ENCODE measurements around the gene CA10.

Gene CA10

DNA sequence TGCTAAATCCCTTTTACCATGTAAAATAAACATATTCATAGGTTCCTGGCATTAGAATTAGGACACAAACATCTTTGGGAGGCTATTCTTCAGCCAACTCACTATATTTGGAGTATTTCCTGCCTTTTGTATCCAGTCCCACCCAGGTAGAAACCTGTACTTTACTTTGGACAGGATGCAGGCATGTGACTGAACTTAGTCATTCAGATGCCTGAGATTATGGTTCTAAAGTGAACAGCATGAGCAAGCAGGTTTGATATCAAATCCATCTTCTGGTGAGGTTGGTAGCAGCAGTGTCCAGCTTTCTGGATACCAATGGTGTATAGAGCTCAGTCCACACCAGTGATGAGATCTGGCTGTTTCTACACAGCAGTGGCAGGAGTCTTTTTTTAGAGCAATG, 20.2 kb downstream of the CA10 start:
- no peak overlapping the region for H2AFZ ChIP-seq (ENCODE audit: low read depth, low read length)
- TF ChIP-seq, protein P1, sequence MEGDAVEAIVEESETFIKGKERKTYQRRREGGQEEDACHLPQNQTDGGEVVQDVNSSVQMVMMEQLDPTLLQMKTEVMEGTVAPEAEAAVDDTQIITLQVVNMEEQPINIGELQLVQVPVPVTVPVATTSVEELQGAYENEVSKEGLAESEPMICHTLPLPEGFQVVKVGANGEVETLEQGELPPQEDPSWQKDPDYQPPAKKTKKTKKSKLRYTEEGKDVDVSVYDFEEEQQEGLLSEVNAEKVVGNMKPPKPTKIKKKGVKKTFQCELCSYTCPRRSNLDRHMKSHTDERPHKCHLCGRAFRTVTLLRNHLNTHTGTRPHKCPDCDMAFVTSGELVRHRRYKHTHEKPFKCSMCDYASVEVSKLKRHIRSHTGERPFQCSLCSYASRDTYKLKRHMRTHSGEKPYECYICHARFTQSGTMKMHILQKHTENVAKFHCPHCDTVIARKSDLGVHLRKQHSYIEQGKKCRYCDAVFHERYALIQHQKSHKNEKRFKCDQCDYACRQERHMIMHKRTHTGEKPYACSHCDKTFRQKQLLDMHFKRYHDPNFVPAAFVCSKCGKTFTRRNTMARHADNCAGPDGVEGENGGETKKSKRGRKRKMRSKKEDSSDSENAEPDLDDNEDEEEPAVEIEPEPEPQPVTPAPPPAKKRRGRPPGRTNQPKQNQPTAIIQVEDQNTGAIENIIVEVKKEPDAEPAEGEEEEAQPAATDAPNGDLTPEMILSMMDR (IDR thresholded peaks at IDR 0.05; ENCODE audit: borderline replicate concordance, extremely low read depth, low read length, poor library complexity, severe bottlenecking) = no peak
- no peak for TF ChIP-seq EZH2 (IDR thresholded peaks at IDR 0.05; ENCODE audit: borderline replicate concordance, low read depth, low read length, severe bottlenecking)
- no peak overlapping the region for H3K27ac ChIP-seq (ENCODE audit: low read length)
- no peaks in the 10 kb centered on the region for H3K27me3 ChIP-seq (ENCODE audit: insufficient read depth, low read length, poor library complexity)
- H3K36me3 ChIP-seq (ENCODE audit: insufficient read depth, low read length) = no peaks in the 10 kb centered on the region
- H3K4me2 ChIP-seq (ENCODE audit: insufficient read depth, low read length) = no peak overlapping the region
- no peak for ATAC-seq (ENCODE audit: insufficient read depth, low read depth)
- no peaks in the 10 kb centered on the region for H3K9me3 ChIP-seq (ENCODE audit: insufficient read depth, low read length, severe bottlenecking)
- no peak overlapping the region for H3K9ac ChIP-seq (ENCODE audit: low read depth, low read length)
- no peaks in the 10 kb centered on the region for H3K4me1 ChIP-seq (ENCODE audit: insufficient read depth, low read length)
- no peak for DNase-seq
- no peak overlapping the region for H3K4me3 ChIP-seq (ENCODE audit: low read depth in 1 of 2, low read length in 2 of 2)
- H4K20me1 ChIP-seq (ENCODE audit: insufficient read depth, low read length) = no peaks in the 10 kb centered on the region
- no peaks in the 10 kb centered on the region for H3K79me2 ChIP-seq (ENCODE audit: insufficient read depth, low read length)

DNA sequence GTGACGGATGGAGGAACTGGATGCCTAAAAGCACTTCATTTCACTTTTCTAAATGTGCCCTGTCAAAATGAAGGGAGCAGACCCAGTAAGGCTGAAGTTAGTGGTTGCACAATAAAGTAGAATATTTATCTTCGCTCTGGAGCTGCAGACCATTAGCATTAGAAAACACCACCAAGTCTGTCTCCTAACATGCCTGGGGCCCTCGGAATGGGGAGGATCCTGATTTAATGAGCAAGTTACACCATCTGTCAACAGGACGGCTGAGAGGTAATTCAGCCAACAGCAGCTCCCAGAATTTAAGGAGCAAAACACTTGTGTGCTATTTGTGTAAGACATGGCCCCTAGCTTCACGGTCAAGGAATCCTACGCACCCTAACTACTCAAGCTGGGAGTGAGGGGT, 22.3 kb downstream of the CA10 start:
- Histone ChIP-seq H2AFZ (ENCODE audit: low read depth, low read length) (no peak overlapping the region), H3K27ac (ENCODE audit: low read length) (no peak overlapping the region), H3K4me1 (ENCODE audit: insufficient read depth, low read length) (no peaks in the 10 kb centered on the region), H3K9me3 (ENCODE audit: insufficient read depth, low read length, severe bottlenecking) (no peaks in the 10 kb centered on the region), H4K20me1 (ENCODE audit: insufficient read depth, low read length) (no peaks in the 10 kb centered on the region), H3K4me3 (ENCODE audit: low read depth in 1 of 2, low read length in 2 of 2) (no peak overlapping the region), H3K9ac (ENCODE audit: low read depth, low read length) (no peak overlapping the region), H3K27me3 (ENCODE audit: insufficient read depth, low read length, poor library complexity) (no peaks in the 10 kb centered on the region), H3K4me2 (ENCODE audit: insufficient read depth, low read length) (no peak overlapping the region), H3K36me3 (ENCODE audit: insufficient read depth, low read length) (no peaks in the 10 kb centered on the region), H3K79me2 (ENCODE audit: insufficient read depth, low read length) (no peaks in the 10 kb centered on the region)
- TF ChIP-seq EZH2 (IDR thresholded peaks at IDR 0.05; ENCODE audit: borderline replicate concordance, low read depth, low read length, severe bottlenecking) = no peak
- TF ChIP-seq, protein P1 (IDR thresholded peaks at IDR 0.05; ENCODE audit: borderline replicate concordance, extremely low read depth, low read length, poor library complexity, severe bottlenecking) = no peak
- ATAC-seq (ENCODE audit: insufficient read depth, low read depth) (no peak), DNase-seq (no peak)

DNA sequence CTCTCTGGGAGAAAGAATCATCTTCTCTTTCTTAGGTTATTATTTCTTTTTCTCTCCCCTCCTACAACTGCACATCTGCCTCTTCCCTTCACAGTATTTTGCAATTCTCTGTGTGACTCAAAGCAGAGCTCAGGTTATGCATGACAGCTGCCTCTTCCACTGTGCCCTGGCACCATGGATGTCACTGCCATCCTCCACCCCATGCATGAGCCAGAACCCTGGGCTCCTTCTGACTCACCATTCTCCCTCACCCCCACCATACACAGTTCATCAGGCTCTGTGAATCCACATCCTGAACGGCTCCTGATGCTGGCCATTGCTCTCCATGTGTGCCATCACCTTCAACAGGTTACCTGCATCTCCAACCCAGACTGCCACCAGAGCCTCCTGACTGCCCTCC, 23.9 kb downstream of the CA10 start:
- Histone ChIP-seq H4K20me1 (ENCODE audit: insufficient read depth, low read length) (no peaks in the 10 kb centered on the region), H3K4me1 (ENCODE audit: insufficient read depth, low read length) (no peaks in the 10 kb centered on the region), H3K9ac (ENCODE audit: low read depth, low read length) (no peak overlapping the region), H3K4me3 (ENCODE audit: low read depth in 1 of 2, low read length in 2 of 2) (no peak overlapping the region), H3K27me3 (ENCODE audit: insufficient read depth, low read length, poor library complexity) (no peaks in the 10 kb centered on the region), H3K9me3 (ENCODE audit: insufficient read depth, low read length, severe bottlenecking) (no peaks in the 10 kb centered on the region), H2AFZ (ENCODE audit: low read depth, low read length) (no peak overlapping the region), H3K4me2 (ENCODE audit: insufficient read depth, low read length) (no peak overlapping the region), H3K36me3 (ENCODE audit: insufficient read depth, low read length) (no peaks in the 10 kb centered on the region), H3K79me2 (ENCODE audit: insufficient read depth, low read length) (no peaks in the 10 kb centered on the region), H3K27ac (ENCODE audit: low read length) (no peak overlapping the region)
- no peak for TF ChIP-seq EZH2 (IDR thresholded peaks at IDR 0.05; ENCODE audit: borderline replicate concordance, low read depth, low read length, severe bottlenecking)
- TF ChIP-seq, protein P1 (IDR thresholded peaks at IDR 0.05; ENCODE audit: borderline replicate concordance, extremely low read depth, low read length, poor library complexity, severe bottlenecking) = no peak
- ATAC-seq (ENCODE audit: insufficient read depth, low read depth) = no peak
- DNase-seq = no peak

DNA sequence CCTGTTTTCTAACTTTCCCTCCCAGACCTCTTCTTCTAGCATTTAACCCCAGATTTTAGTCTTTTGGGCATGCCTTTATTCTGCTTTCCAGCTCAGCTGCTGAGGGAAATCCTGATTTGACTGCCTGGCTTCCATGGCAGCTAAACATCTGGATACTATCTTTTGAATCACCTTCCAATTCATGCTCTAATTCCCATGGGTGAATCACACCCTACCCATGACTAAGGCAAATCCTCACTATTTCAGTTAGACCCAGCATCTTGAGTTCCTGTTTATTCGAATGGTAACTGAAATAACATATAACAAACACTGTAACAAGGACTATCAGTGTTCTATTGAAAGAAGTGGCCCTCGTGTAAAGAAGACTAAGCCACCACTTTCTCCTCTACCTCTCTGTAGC, 29.8 kb downstream of the CA10 start:
- Histone ChIP-seq H3K27me3 (ENCODE audit: insufficient read depth, low read length, poor library complexity) (no peaks in the 10 kb centered on the region), H3K27ac (ENCODE audit: low read length) (no peak overlapping the region), H4K20me1 (ENCODE audit: insufficient read depth, low read length) (no peaks in the 10 kb centered on the region), H2AFZ (ENCODE audit: low read depth, low read length) (no peak overlapping the region), H3K79me2 (ENCODE audit: insufficient read depth, low read length) (no peaks in the 10 kb centered on the region), H3K4me3 (ENCODE audit: low read depth in 1 of 2, low read length in 2 of 2) (no peak overlapping the region), H3K36me3 (ENCODE audit: insufficient read depth, low read length) (no peaks in the 10 kb centered on the region), H3K9me3 (ENCODE audit: insufficient read depth, low read length, severe bottlenecking) (no peaks in the 10 kb centered on the region), H3K4me1 (ENCODE audit: insufficient read depth, low read length) (no peaks in the 10 kb centered on the region), H3K4me2 (ENCODE audit: insufficient read depth, low read length) (no peak overlapping the region), H3K9ac (ENCODE audit: low read depth, low read length) (no peak overlapping the region)
- no peak for ATAC-seq (ENCODE audit: insufficient read depth, low read depth)
- TF ChIP-seq, protein P1 (IDR thresholded peaks at IDR 0.05; ENCODE audit: borderline replicate concordance, extremely low read depth, low read length, poor library complexity, severe bottlenecking) = no peak
- no peak for TF ChIP-seq EZH2 (IDR thresholded peaks at IDR 0.05; ENCODE audit: borderline replicate concordance, low read depth, low read length, severe bottlenecking)
- no peak for DNase-seq

All from DND-41 (cell line).